IMR-90 (cell line): ENCODE results near the gene PXN. TPM values are rescaled to one million over a fixed set of nuclear protein-coding genes. Genes with fewer than 3 reads are reported as not detected.
A peak's percentile ranks its signal among the peaks of the same experiment; 100 is the strongest.

Experiments
- ATAC-seq: fragments of 200-7000 bp; cut with Tn5 transposase; 2 replicates; pipeline ENCODE4 v1.9.1; 2020; ENCODE audit warnings: low read depth, mild to moderate bottlenecking, moderate library complexity
- BruUV-seq: library from RNA; stranded (reverse); fragments of 400-500 nt; replicated peaks from 2 replicates; lab custom pipeline; 2021; lab: Mats Ljungman, UMichigan
- CTCF ChIA-PET: fragments of 300-600 bp; formaldehyde crosslinking; extraction: SDS; loops from one replicate; lab custom pipeline; 2021; ENCODE audit warnings: antibody characterized with exemption; lab: Yijun Ruan, JAX
- POLR2A ChIA-PET: fragments of 300-600 bp; sonication (Branson Sonifier 250); formaldehyde crosslinking; loops from one replicate; lab custom pipeline; 2022; ENCODE audit warnings: antibody characterized with exemption; ENCODE audit not compliant: unreplicated experiment; lab: Charles Lee
- DNase-seq: peaks from one replicate; pipeline ENCODE4 v3.0.0; 2013
- H2AFZ ChIP-seq: replicated peaks from 2 replicates; pipeline ENCODE3; 2013; ENCODE audit warnings: low read length, mild to moderate bottlenecking; ENCODE audit not compliant: poor library complexity
- H2AK5ac ChIP-seq: 2 replicates; pipeline ENCODE4 v1.6.1; 2013; ENCODE audit warnings: low read depth, low read length, inconsistent platforms
- H2AK9ac ChIP-seq: replicated peaks from 2 replicates; pipeline ENCODE3; 2013; ENCODE audit warnings: mild to moderate bottlenecking, low read depth, low read length, moderate library complexity; ENCODE audit not compliant: poor library complexity
- H2BK120ac ChIP-seq: 2 replicates; pipeline ENCODE4 v1.6.1; 2013; ENCODE audit warnings: low read depth, low read length, inconsistent platforms
- H2BK15ac ChIP-seq: 3 replicates; pipeline ENCODE4 v1.6.1; 2013; ENCODE audit warnings: low read depth, low read length, inconsistent platforms
- H2BK20ac ChIP-seq: 2 replicates; pipeline ENCODE4 v1.6.1; 2013; ENCODE audit warnings: low read depth, mild to moderate bottlenecking, inconsistent platforms, low read length, moderate library complexity
- H2BK5ac ChIP-seq: 2 replicates; pipeline ENCODE4 v1.6.1; 2013; ENCODE audit warnings: mild to moderate bottlenecking, low read depth, low read length, inconsistent platforms; ENCODE audit not compliant: poor library complexity, severe bottlenecking
- H3K14ac ChIP-seq: replicated peaks from 2 replicates; pipeline ENCODE4 v1.6.1; 2013; ENCODE audit warnings: low read depth, low read length, inconsistent platforms
- H3K18ac ChIP-seq: 2 replicates; pipeline ENCODE4 v1.6.1; 2013; ENCODE audit warnings: low read depth, low read length, control low read depth
- H3K23ac ChIP-seq: 2 replicates; pipeline ENCODE4 v1.6.1; 2013; ENCODE audit warnings: low read depth, low read length, inconsistent platforms
- H3K27ac ChIP-seq: 2 replicates; pipeline ENCODE4 v1.5.1; 2013; ENCODE audit warnings: mild to moderate bottlenecking, control low read depth, low read length; ENCODE audit not compliant: insufficient read depth
- H3K27me3 ChIP-seq: 2 replicates; pipeline ENCODE4 v1.6.1; 2013; ENCODE audit warnings: low read length; ENCODE audit not compliant: control insufficient read depth, insufficient read depth
- H3K36me3 ChIP-seq: 2 replicates; pipeline ENCODE4 v1.6.1; 2013; ENCODE audit warnings: low read length, mixed read lengths; ENCODE audit not compliant: control insufficient read depth, insufficient read depth
- H3K4ac ChIP-seq: 2 replicates; pipeline ENCODE4 v1.6.1; 2013; ENCODE audit warnings: low read depth, low read length, inconsistent platforms
- H3K4me1 ChIP-seq: 2 replicates; pipeline ENCODE4 v1.6.1; 2013; ENCODE audit warnings: low read length, mixed read lengths; ENCODE audit not compliant: control insufficient read depth, insufficient read depth
- H3K4me2 ChIP-seq: 2 replicates; pipeline ENCODE4 v1.6.1; 2013; ENCODE audit warnings: low read depth, mild to moderate bottlenecking, control low read depth, low read length, moderate library complexity
- H3K4me3 ChIP-seq: 2 replicates; pipeline ENCODE4 v1.5.1; 2013; ENCODE audit warnings: low read depth, mild to moderate bottlenecking, control low read depth, low read length, moderate library complexity; ENCODE audit not compliant: insufficient read depth
- H3K56ac ChIP-seq: 2 replicates; pipeline ENCODE4 v1.6.1; 2013; ENCODE audit warnings: low read length, inconsistent platforms; ENCODE audit not compliant: insufficient read depth; ENCODE audit errors: extremely low read depth
- H3K79me1 ChIP-seq, 2 experiments: 2 replicates each; pipeline ENCODE4 v1.6.1; 2013; ENCODE audit warnings: low read length in 2 of 2, inconsistent platforms in 1 of 2, low read depth in 1 of 2
- H3K9ac ChIP-seq: 2 replicates; pipeline ENCODE4 v1.6.1; 2013; ENCODE audit warnings: low read depth, low read length, control low read depth
- H3K9me1 ChIP-seq: 2 replicates; pipeline ENCODE4 v1.6.1; 2013; ENCODE audit warnings: low read length, inconsistent platforms; ENCODE audit not compliant: insufficient read depth
- H3K9me3 ChIP-seq: 2 replicates; pipeline ENCODE4 v1.6.1; 2013; ENCODE audit warnings: low read length; ENCODE audit not compliant: control insufficient read depth, insufficient read depth
- H4K20me1 ChIP-seq: 2 replicates; pipeline ENCODE4 v1.6.1; 2013; ENCODE audit warnings: low read length, inconsistent platforms; ENCODE audit not compliant: insufficient read depth
- H4K5ac ChIP-seq: 2 replicates; pipeline ENCODE4 v1.6.1; 2013; ENCODE audit warnings: mild to moderate bottlenecking, low read depth, low read length, control low read depth
- H4K8ac ChIP-seq, 2 experiments: 2 replicates each; pipeline ENCODE4 v1.6.1; 2013; ENCODE audit warnings: low read depth in 2 of 2, low read length in 2 of 2, control low read depth in 1 of 2, inconsistent platforms in 1 of 2
- H4K91ac ChIP-seq: 2 replicates; pipeline ENCODE4 v1.6.1; 2013; ENCODE audit warnings: low read depth, low read length, inconsistent platforms; ENCODE audit not compliant: insufficient read depth
- MXI1 ChIP-seq: IDR thresholded peaks from 2 replicates; pipeline ENCODE4 v1.6.1; 2012; ENCODE audit warnings: low read depth, mild to moderate bottlenecking, low read length, moderate library complexity, borderline replicate concordance
- POLR2A ChIP-seq: IDR thresholded peaks from 2 replicates; pipeline ENCODE4 v1.6.1; 2012; ENCODE audit warnings: mild to moderate bottlenecking, low read depth, low read length
- WGBS, 2 experiments: methylation state at CpG; one replicate each; pipeline versions ENCODE4 v1.1.5 to v1.1.7; 2013; ENCODE audit warnings: missing lambda C conversion rate in 2 of 2; ENCODE audit not compliant: insufficient read length in 1 of 2; ENCODE audit errors: extremely low coverage in 2 of 2; 5-methylcytosine and 5-hydroxymethylcytosine counted together
- dilution Hi-C: fragments of 300-500 bp; cut with HindIII; formaldehyde crosslinking; loops from one replicate; pipeline ENCODE4 v1.14.3; 2018; ENCODE audit warnings: low sequenced_read_pairs; ENCODE audit not compliant: unreplicated experiment
- in situ Hi-C: fragments of 300-500 bp; cut with MboI; formaldehyde crosslinking; loops from 3 replicates; pipeline ENCODE4 v1.14.3; 2019; ENCODE audit warnings: low sequenced_read_pairs, inconsistent platforms, mixed read lengths
- intact Hi-C: fragments of 100-400 bp; cut with micrococcal nuclease; formaldehyde crosslinking; loops from 2 replicates; pipeline ENCODE4 v1.10.0; 2022
- polyA plus RNA-seq, 3 experiments: library from polyadenylated mRNA; depleted of rRNA; stranded (reverse); fragments of >200 nt; gene quantifications; 2 replicates each; pipeline ENCODE4 v1.2.3, GENCODE V29; 2012; ENCODE audit warnings: low replicate concordance in 1 of 3
- total RNA-seq: library from RNA; depleted of rRNA; stranded (reverse); fragments of >200 nt; gene quantifications from 2 replicates; pipeline ENCODE4 v1.2.3, GENCODE V29; 2012
- TF ChIP-seq, protein P1 (sequence below): fragments of 150-350 bp; IDR thresholded peaks from 2 replicates; pipeline ENCODE4 v1.6.1; 2016; ENCODE audit warnings: low read depth, mild to moderate bottlenecking, low read length, moderate library complexity, borderline replicate concordance

The PXN gene
- total and polyA plus RNA-seq, 2 of the 4 experiments (the other 2 are of a cell fraction) = 46.6 to 134 TPM

DNA sequence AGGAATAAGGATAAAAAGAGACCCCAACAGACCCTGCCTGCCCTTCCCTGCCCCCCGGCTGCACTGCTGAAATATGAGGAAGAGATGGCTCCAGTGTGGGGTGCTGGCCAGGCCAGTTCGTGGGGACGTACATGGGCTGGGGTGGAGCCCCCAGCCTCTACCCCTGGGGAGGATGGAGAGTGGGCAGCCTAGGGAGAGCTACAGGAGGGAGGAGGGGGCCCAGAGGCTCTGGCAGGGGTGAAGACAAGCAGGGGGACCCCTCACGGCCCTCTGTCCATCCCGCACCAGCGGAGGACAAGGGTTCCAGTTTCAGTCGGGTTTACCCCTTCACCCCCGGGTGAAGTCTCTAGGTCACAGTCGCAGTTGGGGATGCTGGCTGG lies 53.6 kb downstream of the PXN start:
- H3K27me3 ChIP-seq = no peaks in the 10 kb centered on the region
- BruUV-seq = no TSS peak
- H2BK5ac ChIP-seq = no peak overlapping the region
- no peak for DNase-seq
- H3K9me3 ChIP-seq = no peaks in the 10 kb centered on the region
- H2AK5ac ChIP-seq = no peak overlapping the region
- H3K36me3 ChIP-seq = peaks cover 61% of the 10 kb centered on the region
- no peak overlapping the region for H2BK120ac ChIP-seq
- H2AK9ac ChIP-seq = no peak overlapping the region
- H2AFZ ChIP-seq = peak overlapping the region; percentile 8
- ATAC-seq = no peak
- intact Hi-C loops (no loop called here), dilution Hi-C loops (no loop called here), in situ Hi-C loops (no loop called here)
- H3K23ac ChIP-seq = no peak overlapping the region
- H3K27ac ChIP-seq = no peak overlapping the region
- no peaks in the 10 kb centered on the region for H3K4me1 ChIP-seq
- 80% methylated on average over 1 of the region's 9 CpGs; no CpG with 5 or more reads in 1 of the 2 experiments for WGBS, 2 experiments
- TF ChIP-seq MXI1 = no peak
- TF ChIP-seq, protein P1, sequence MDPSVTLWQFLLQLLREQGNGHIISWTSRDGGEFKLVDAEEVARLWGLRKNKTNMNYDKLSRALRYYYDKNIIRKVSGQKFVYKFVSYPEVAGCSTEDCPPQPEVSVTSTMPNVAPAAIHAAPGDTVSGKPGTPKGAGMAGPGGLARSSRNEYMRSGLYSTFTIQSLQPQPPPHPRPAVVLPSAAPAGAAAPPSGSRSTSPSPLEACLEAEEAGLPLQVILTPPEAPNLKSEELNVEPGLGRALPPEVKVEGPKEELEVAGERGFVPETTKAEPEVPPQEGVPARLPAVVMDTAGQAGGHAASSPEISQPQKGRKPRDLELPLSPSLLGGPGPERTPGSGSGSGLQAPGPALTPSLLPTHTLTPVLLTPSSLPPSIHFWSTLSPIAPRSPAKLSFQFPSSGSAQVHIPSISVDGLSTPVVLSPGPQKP = no peak
- TF ChIP-seq POLR2A = no peak
- no peak overlapping the region for H2BK20ac ChIP-seq
- H3K56ac ChIP-seq = no peak overlapping the region
- H2BK15ac ChIP-seq = no peak overlapping the region
- no peak overlapping the region for H3K4me3 ChIP-seq
- H3K79me1 ChIP-seq = peaks cover 6 to 38% of the 10 kb centered on the region in 2 experiments; a peak in 3 of 4 replicates
- H3K14ac ChIP-seq = no peak overlapping the region
- no peak overlapping the region for H3K18ac ChIP-seq
- ChIA-PET POLR2A (interaction anchor here (1.1 to 1.7 kb wide), 2 partner anchors 11 kb away, joined by 4 to 9 read pairs; partner anchors contain the start of gene RPLP0), CTCF (interaction anchor here (1.1 kb wide), 1 partner anchor 54 kb away, joined by 4 read pairs; the partner anchor contains the start of gene PXN)
- no peaks in the 10 kb centered on the region for H3K9me1 ChIP-seq
- no peak overlapping the region for H4K5ac ChIP-seq
- H4K20me1 ChIP-seq = no peaks in the 10 kb centered on the region; the same call in 1 of the 2 replicates
- no peak overlapping the region for H3K4me2 ChIP-seq
- no peak overlapping the region for H4K91ac ChIP-seq
- no peak overlapping the region for H4K8ac ChIP-seq
- H3K9ac ChIP-seq = no peak overlapping the region
- no peak overlapping the region for H3K4ac ChIP-seq
